Parathyroid adenoma (tissue), 2 donors: ENCODE data around the gene DTX3L.

Experiments
- H2AFZ ChIP-seq: fragments of 300-600 bp; sonication (generic); one replicate; pipeline ENCODE4 v1.7.0; 2017; ENCODE audit warnings: antibody characterized with exemption, mild to moderate bottlenecking
- H3K27ac ChIP-seq: fragments of 300-600 bp; sonication (generic); one replicate; pipeline ENCODE4 v1.7.0; 2017
- H3K27me3 ChIP-seq: fragments of 300-600 bp; sonication (generic); one replicate; pipeline ENCODE4 v1.7.0; 2017; ENCODE audit warnings: low read length; ENCODE audit not compliant: control insufficient read depth, insufficient read depth
- H3K36me3 ChIP-seq: fragments of 300-600 bp; sonication (generic); one replicate; pipeline ENCODE4 v1.7.0; 2017; ENCODE audit warnings: low read length; ENCODE audit not compliant: control insufficient read depth, insufficient read depth
- H3K4me1 ChIP-seq: fragments of 300-600 bp; sonication (generic); one replicate; pipeline ENCODE4 v1.7.0; 2017; ENCODE audit warnings: control low read depth
- H3K4me2 ChIP-seq: fragments of 300-600 bp; sonication (generic); one replicate; pipeline ENCODE4 v1.7.0; 2017; ENCODE audit warnings: low read length
- H3K4me3 ChIP-seq: fragments of 300-600 bp; sonication (generic); one replicate; pipeline ENCODE4 v1.7.0; 2017; ENCODE audit warnings: low read depth, low read length
- H3K79me2 ChIP-seq: fragments of 300-600 bp; sonication (generic); one replicate; pipeline ENCODE4 v1.7.0; 2017; ENCODE audit warnings: control low read depth
- H3K9ac ChIP-seq: fragments of 300-600 bp; sonication (generic); one replicate; pipeline ENCODE4 v1.7.0; 2017; ENCODE audit warnings: mild to moderate bottlenecking
- H3K9me3 ChIP-seq: fragments of 300-600 bp; sonication (generic); one replicate; pipeline ENCODE4 v1.7.0; 2017; ENCODE audit warnings: low read length; ENCODE audit not compliant: control insufficient read depth
- TF ChIP-seq, protein P1 (sequence below): fragments of 300-600 bp; sonication (generic); IDR thresholded peaks from one replicate; pipeline ENCODE4 v1.7.0; 2017; ENCODE audit warnings: antibody characterized with exemption, mild to moderate bottlenecking
- donor health status: primary hyperparathyroidism.

Gene DTX3L

DNA sequence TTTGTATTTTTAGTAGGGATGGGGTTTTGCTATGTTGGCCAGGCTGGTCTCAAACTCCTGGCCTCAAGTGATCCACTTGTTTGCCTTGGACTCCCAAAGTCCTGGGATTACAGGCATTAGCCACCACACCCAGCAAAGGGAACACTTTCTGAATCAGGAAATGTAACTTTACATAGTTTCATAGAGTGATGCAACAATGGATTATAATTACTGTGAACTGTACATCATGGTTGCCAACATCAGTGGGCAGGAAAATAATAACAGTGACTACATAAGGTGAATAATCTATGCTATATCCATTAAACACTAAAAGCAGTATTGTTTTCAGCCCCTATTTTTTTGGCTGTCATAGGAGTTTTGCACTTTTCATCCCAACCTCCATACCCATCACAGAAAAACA lies 44.4 kb upstream of the DTX3L start:
- Histone ChIP-seq H3K9me3 (no peaks in the 10 kb centered on the region), H3K27me3 (no peaks in the 10 kb centered on the region), H3K4me1 (no peaks in the 10 kb centered on the region), H3K36me3 (no peaks in the 10 kb centered on the region), H3K9ac (no peak overlapping the region), H3K4me2 (no peak overlapping the region), H3K79me2 (no peaks in the 10 kb centered on the region), H3K27ac (no peak overlapping the region), H2AFZ (no peak overlapping the region), H3K4me3 (no peak overlapping the region)
- TF ChIP-seq, protein P1, sequence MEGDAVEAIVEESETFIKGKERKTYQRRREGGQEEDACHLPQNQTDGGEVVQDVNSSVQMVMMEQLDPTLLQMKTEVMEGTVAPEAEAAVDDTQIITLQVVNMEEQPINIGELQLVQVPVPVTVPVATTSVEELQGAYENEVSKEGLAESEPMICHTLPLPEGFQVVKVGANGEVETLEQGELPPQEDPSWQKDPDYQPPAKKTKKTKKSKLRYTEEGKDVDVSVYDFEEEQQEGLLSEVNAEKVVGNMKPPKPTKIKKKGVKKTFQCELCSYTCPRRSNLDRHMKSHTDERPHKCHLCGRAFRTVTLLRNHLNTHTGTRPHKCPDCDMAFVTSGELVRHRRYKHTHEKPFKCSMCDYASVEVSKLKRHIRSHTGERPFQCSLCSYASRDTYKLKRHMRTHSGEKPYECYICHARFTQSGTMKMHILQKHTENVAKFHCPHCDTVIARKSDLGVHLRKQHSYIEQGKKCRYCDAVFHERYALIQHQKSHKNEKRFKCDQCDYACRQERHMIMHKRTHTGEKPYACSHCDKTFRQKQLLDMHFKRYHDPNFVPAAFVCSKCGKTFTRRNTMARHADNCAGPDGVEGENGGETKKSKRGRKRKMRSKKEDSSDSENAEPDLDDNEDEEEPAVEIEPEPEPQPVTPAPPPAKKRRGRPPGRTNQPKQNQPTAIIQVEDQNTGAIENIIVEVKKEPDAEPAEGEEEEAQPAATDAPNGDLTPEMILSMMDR: no peak

DNA sequence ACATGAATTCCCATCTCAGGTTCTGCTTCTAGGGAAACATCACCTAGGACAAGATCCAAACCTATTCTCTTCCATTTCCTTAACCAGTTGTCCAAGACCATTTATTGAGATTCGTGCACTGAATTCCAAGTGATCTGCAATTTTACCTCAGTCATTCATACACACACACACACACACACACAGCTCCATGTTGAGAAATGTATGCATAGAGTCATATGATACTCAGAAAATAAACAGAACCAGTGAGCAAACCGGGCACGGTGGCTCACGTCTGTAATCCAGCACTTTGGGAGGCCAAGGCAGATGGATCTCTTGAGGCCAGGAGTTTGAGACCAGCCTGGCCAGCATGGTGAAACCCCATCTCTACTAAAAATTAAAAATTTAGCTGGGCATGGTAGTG lies 43.3 kb upstream of the DTX3L start:
- Histone ChIP-seq H3K79me2 (no peaks in the 10 kb centered on the region), H3K27me3 (no peaks in the 10 kb centered on the region), H2AFZ (no peak overlapping the region), H3K4me3 (no peak overlapping the region), H3K4me1 (no peaks in the 10 kb centered on the region), H3K4me2 (no peak overlapping the region), H3K36me3 (no peaks in the 10 kb centered on the region), H3K9ac (no peak overlapping the region), H3K9me3 (no peaks in the 10 kb centered on the region), H3K27ac (no peak overlapping the region)
- TF ChIP-seq, protein P1: no peak

DNA sequence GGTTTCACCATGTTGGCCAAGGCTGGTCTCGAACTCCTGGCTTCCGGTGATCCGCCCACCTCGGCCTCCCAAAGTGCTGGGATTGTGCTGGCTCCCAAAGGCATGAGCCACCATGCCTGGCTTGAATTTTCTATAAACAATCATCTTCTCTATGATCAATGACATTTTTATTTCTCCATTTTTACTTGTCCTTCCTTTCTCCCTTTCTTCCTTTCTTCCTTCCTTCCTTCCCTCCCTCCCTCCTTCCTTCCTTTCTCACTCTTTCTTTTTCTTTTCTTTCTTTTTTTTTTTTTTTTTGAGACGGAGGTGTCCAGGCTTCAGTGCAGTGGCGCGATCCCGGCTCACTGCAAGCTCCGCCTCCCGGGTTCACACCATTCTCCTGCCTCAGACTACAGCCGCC lies 40.8 kb upstream of the DTX3L start:
- H3K9ac ChIP-seq: no peak overlapping the region
- H3K27me3 ChIP-seq: no peaks in the 10 kb centered on the region
- no peak overlapping the region for H3K4me3 ChIP-seq
- no peak overlapping the region for H2AFZ ChIP-seq
- no peaks in the 10 kb centered on the region for H3K9me3 ChIP-seq
- TF ChIP-seq, protein P1: no peak
- H3K36me3 ChIP-seq: no peaks in the 10 kb centered on the region
- H3K4me2 ChIP-seq: no peak overlapping the region
- H3K79me2 ChIP-seq: no peaks in the 10 kb centered on the region
- no peaks in the 10 kb centered on the region for H3K4me1 ChIP-seq
- no peak overlapping the region for H3K27ac ChIP-seq

DNA sequence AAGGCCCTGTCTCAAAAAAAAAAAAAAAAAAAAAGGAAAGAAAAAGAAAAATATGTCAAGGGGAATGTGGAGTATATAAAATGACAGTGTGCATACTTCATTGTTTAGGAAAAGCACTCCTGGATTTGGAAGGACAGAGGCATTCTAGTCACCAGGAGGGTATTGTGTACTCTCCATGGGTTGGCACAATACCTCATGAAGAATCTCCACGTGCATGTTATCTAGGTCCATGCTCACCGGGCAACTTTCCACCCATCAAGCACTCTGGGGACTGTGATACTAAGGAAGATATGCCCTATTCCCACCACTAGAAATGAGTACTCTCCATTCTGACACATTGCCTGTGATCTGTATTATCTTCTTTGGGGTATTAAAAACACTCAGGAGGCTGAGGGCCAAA lies 34.0 kb upstream of the DTX3L start:
- Histone ChIP-seq H2AFZ (no peak overlapping the region), H3K9ac (no peak overlapping the region), H3K27ac (no peak overlapping the region), H3K4me1 (no peaks in the 10 kb centered on the region), H3K79me2 (no peaks in the 10 kb centered on the region), H3K9me3 (no peaks in the 10 kb centered on the region), H3K4me2 (no peak overlapping the region), H3K27me3 (no peaks in the 10 kb centered on the region), H3K36me3 (no peaks in the 10 kb centered on the region), H3K4me3 (no peak overlapping the region)
- TF ChIP-seq, protein P1: no peak

DNA sequence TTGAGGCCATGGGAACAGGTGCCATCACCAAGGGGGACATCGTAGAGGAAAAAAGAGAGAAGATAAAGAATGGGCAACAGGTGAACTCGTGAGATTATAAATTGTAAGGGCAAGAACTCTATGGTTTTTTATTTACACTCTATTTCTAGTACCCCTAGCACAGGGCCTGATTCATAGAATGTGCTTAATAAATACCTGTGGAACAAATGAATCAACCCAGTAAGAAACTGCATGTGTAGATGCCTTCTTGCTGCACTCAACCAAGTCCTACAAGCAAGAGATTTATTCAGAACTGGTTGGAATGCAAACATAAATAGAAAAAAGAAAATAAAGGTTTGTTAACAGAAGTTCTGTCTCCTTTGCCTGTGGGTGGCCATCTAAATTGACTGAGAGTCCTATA lies 30.7 kb upstream of the DTX3L start:
- Histone ChIP-seq H3K27ac (no peak overlapping the region), H3K27me3 (no peaks in the 10 kb centered on the region), H3K4me2 (no peak overlapping the region), H3K36me3 (no peaks in the 10 kb centered on the region), H3K9ac (no peak overlapping the region), H3K4me3 (no peak overlapping the region), H3K9me3 (no peaks in the 10 kb centered on the region), H3K4me1 (peaks cover 6% of the 10 kb centered on the region), H2AFZ (no peak overlapping the region), H3K79me2 (no peaks in the 10 kb centered on the region)
- TF ChIP-seq, protein P1: no peak
